Measurements from ENCODE around the gene CYB5R3.
A peak's percentile ranks its signal among the peaks of the same experiment; 100 is the strongest.

Gene CYB5R3

GRCh38 chr22:42653999-42654398 is 4.8 kb upstream of the CYB5R3 start:
- ATAC-seq: no peak
- no peak for TF ChIP-seq ZNF8 (CRISPR knock-in tag; IDR thresholded peaks at IDR 0.05)
- TF ChIP-seq, protein P1, sequence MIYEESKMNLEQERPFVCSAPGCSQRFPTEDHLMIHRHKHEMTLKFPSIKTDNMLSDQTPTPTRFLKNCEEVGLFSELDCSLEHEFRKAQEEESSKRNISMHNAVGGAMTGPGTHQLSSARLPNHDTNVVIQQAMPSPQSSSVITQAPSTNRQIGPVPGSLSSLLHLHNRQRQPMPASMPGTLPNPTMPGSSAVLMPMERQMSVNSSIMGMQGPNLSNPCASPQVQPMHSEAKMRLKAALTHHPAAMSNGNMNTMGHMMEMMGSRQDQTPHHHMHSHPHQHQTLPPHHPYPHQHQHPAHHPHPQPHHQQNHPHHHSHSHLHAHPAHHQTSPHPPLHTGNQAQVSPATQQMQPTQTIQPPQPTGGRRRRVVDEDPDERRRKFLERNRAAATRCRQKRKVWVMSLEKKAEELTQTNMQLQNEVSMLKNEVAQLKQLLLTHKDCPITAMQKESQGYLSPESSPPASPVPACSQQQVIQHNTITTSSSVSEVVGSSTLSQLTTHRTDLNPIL (CRISPR knock-in tag; IDR thresholded peaks at IDR 0.05; ENCODE audit: low read depth): no peak
- no peak for TF ChIP-seq TOX (CRISPR knock-in tag; IDR thresholded peaks at IDR 0.05; ENCODE audit: borderline replicate concordance)
- TF ChIP-seq ISL1 (CRISPR knock-in tag; IDR thresholded peaks at IDR 0.05): no peak
- no peak for TF ChIP-seq SNAI2 (CRISPR knock-in tag; IDR thresholded peaks at IDR 0.05)

GRCh38 chr22:42651134-42651533 is 1.9 kb upstream of the CYB5R3 start:
- ATAC-seq: no peak
- TF ChIP-seq, protein P2, sequence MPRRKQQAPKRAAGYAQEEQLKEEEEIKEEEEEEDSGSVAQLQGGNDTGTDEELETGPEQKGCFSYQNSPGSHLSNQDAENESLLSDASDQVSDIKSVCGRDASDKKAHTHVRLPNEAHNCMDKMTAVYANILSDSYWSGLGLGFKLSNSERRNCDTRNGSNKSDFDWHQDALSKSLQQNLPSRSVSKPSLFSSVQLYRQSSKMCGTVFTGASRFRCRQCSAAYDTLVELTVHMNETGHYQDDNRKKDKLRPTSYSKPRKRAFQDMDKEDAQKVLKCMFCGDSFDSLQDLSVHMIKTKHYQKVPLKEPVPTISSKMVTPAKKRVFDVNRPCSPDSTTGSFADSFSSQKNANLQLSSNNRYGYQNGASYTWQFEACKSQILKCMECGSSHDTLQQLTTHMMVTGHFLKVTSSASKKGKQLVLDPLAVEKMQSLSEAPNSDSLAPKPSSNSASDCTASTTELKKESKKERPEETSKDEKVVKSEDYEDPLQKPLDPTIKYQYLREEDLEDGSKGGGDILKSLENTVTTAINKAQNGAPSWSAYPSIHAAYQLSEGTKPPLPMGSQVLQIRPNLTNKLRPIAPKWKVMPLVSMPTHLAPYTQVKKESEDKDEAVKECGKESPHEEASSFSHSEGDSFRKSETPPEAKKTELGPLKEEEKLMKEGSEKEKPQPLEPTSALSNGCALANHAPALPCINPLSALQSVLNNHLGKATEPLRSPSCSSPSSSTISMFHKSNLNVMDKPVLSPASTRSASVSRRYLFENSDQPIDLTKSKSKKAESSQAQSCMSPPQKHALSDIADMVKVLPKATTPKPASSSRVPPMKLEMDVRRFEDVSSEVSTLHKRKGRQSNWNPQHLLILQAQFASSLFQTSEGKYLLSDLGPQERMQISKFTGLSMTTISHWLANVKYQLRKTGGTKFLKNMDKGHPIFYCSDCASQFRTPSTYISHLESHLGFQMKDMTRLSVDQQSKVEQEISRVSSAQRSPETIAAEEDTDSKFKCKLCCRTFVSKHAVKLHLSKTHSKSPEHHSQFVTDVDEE (CRISPR knock-in tag; IDR thresholded peaks at IDR 0.05): no peak
- TF ChIP-seq ZNF8 (CRISPR knock-in tag; IDR thresholded peaks at IDR 0.05) (no peak), OSR1 (CRISPR knock-in tag; IDR thresholded peaks at IDR 0.05) (no peak), TOX (CRISPR knock-in tag; IDR thresholded peaks at IDR 0.05; ENCODE audit: borderline replicate concordance) (no peak), ESRRG (CRISPR knock-in tag; IDR thresholded peaks at IDR 0.05) (no peak), CSDC2 (CRISPR knock-in tag; IDR thresholded peaks at IDR 0.05) (no peak), TCF4 (CRISPR knock-in tag; IDR thresholded peaks at IDR 0.05; ENCODE audit: borderline replicate concordance) (no peak), ZC3H10 (CRISPR knock-in tag; IDR thresholded peaks at IDR 0.05) (no peak), GLIS3 (CRISPR knock-in tag; IDR thresholded peaks at IDR 0.05) (no peak), ZNF70 (CRISPR knock-in tag; IDR thresholded peaks at IDR 0.05) (no peak), ISL1 (CRISPR knock-in tag; IDR thresholded peaks at IDR 0.05) (no peak), ZFP30 (CRISPR knock-in tag; IDR thresholded peaks at IDR 0.05) (no peak), ARNTL (CRISPR knock-in tag; IDR thresholded peaks at IDR 0.05; ENCODE audit: borderline replicate concordance, low read depth) (no peak), ZFP3 (CRISPR knock-in tag; IDR thresholded peaks at IDR 0.05) (no peak), RARB (CRISPR knock-in tag; IDR thresholded peaks at IDR 0.05) (no peak), BACH2 (CRISPR knock-in tag; IDR thresholded peaks at IDR 0.05; ENCODE audit: borderline replicate concordance) (no peak), ZNF565 (CRISPR knock-in tag; conservative IDR thresholded peaks at IDR 0.05; ENCODE audit: low read depth) (no peak), PPARA (CRISPR knock-in tag; IDR thresholded peaks at IDR 0.05; ENCODE audit: borderline replicate concordance) (no peak)
- TF ChIP-seq, protein P3, sequence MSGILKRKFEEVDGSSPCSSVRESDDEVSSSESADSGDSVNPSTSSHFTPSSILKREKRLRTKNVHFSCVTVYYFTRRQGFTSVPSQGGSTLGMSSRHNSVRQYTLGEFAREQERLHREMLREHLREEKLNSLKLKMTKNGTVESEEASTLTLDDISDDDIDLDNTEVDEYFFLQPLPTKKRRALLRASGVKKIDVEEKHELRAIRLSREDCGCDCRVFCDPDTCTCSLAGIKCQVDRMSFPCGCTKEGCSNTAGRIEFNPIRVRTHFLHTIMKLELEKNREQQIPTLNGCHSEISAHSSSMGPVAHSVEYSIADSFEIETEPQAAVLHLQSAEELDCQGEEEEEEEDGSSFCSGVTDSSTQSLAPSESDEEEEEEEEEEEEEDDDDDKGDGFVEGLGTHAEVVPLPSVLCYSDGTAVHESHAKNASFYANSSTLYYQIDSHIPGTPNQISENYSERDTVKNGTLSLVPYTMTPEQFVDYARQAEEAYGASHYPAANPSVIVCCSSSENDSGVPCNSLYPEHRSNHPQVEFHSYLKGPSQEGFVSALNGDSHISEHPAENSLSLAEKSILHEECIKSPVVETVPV (CRISPR knock-in tag; IDR thresholded peaks at IDR 0.05): no peak
- TF ChIP-seq, protein P4, sequence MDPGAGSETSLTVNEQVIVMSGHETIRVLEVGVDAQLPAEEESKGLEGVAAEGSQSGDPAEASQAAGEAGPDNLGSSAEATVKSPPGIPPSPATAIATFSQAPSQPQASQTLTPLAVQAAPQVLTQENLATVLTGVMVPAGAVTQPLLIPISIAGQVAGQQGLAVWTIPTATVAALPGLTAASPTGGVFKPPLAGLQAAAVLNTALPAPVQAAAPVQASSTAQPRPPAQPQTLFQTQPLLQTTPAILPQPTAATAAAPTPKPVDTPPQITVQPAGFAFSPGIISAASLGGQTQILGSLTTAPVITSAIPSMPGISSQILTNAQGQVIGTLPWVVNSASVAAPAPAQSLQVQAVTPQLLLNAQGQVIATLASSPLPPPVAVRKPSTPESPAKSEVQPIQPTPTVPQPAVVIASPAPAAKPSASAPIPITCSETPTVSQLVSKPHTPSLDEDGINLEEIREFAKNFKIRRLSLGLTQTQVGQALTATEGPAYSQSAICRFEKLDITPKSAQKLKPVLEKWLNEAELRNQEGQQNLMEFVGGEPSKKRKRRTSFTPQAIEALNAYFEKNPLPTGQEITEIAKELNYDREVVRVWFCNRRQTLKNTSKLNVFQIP (CRISPR knock-in tag; IDR thresholded peaks at IDR 0.05; ENCODE audit: borderline replicate concordance, low read depth): no peak

- peak; percentile 43 for ATAC-seq
- no peak for TF ChIP-seq TOX (CRISPR knock-in tag; IDR thresholded peaks at IDR 0.05; ENCODE audit: borderline replicate concordance)
- no peak for TF ChIP-seq RARB (CRISPR knock-in tag; IDR thresholded peaks at IDR 0.05)
- TF ChIP-seq ZNF70 (CRISPR knock-in tag; IDR thresholded peaks at IDR 0.05): no peak
- TF ChIP-seq PPARA (CRISPR knock-in tag; IDR thresholded peaks at IDR 0.05; ENCODE audit: borderline replicate concordance): no peak
- TF ChIP-seq, protein P2 (CRISPR knock-in tag; IDR thresholded peaks at IDR 0.05): no peak
- TF ChIP-seq ZFP30 (CRISPR knock-in tag; IDR thresholded peaks at IDR 0.05): no peak
- no peak for TF ChIP-seq TCF4 (CRISPR knock-in tag; IDR thresholded peaks at IDR 0.05; ENCODE audit: borderline replicate concordance)
- no peak for TF ChIP-seq ESRRG (CRISPR knock-in tag; IDR thresholded peaks at IDR 0.05)
- TF ChIP-seq, protein P3 (CRISPR knock-in tag; IDR thresholded peaks at IDR 0.05): no peak
- no peak for TF ChIP-seq ZNF8 (CRISPR knock-in tag; IDR thresholded peaks at IDR 0.05)
- TF ChIP-seq ISL1 (CRISPR knock-in tag; IDR thresholded peaks at IDR 0.05): no peak
Observed at GRCh38 chr22:42648368-42649245, 585 bp downstream of the CYB5R3 start.

Data from SK-N-SH treated with all-trans-retinoic acid at 6 μM for 48 hours (cell line).